ENCODE measurements around the gene AFF3.
"Not testable (repeated sequence)": the region's sequence is repeated elsewhere in the genome, so short reads cannot be mapped to it uniquely, and the experiment has no call there.

AFF3 gene

GRCh38 chr2:100142393-100142792, at the start of gene AFF3:
Gene AFF3, minus strand, starts transcription at chr2:100142590. Its CDS starts 38,136 bp downstream, at chr2:100104454.
- DNase-seq, result peak; percentile 16

DNA sequence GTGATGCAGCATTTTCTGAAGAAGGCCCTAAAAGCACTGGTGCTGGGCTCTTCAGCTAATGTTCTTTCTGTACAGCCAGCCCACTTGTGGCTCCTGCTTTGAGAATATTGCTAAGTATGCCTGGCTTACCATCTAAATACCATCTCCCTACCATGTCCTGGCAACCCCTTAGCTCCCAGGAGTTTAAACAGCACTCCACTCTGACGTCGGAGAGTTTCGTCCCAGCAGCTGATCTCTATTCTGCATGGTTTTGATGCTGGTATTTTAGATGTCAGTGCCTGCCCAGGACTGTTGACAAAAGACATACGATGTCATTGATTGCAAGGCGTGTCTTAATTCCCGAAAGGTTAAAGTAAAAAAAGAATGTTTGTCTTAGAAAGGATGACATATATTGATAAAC, 47.0 kb upstream of the AFF3 start:
- DNase-seq, result no peak

GRCh38 chr2:100188326-100188725, 45.9 kb upstream of the AFF3 start:
- DNase-seq, result no peak

DNA sequence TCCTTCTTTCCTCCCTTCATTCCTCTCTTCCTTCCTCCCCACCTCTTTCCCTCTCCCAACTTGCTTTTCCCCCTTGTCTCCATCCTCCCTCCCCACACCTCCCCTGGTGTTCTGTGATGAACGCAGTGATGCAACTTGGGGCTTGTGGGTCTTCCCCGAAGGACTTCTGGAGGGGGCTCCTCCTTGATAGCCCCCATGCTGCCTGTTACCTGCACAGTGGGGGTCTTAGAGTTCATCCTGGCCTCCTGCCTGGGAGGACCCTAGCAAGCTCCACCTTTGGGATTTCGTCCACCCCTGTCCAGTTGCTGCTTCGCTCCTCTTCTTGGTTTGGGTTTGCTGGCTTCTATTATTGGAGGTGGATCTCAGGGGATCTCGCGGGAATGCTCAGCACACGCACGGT, 43.7 kb upstream of the AFF3 start:
- DNase-seq, result no peak

DNA sequence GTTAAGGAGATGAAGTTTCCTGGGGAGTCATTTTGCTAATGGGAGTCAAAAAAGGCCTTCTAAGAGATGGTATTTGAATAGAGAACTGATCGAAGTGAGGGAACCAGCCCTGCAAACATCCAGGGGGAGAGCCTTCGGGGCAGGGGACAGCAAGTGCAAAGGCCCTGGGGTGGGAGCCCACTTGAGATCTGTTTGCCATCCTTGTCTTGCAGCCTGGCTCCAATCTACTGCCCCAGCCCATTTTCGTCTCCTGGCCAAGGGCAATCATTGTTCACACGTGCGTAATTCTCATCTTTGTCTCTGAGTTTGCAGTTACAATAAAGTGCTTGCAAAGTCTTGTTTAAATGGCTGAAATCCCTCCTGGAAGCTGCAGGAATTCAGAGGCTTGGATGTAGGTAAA, 43.1 kb upstream of the AFF3 start:
- DNase-seq, result no peak

DNA sequence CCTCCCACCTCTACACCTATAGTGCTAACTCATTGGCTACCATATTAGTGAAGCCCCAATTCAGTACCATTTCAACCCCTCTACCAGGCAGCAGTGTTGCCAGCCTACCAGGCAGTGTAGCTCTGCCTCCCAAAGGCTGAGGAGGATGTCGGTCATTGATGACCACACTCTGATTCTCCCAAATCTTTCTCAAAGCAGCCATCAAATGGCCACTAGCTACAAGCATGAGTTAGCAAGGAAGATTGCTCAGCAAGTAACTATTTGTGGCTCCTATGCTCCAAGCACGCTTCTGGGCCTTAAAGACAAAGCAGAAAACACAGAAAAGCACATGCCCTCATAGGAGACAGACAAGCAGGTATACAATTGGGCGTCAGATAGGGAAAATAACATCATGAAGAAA, 42.7 kb upstream of the AFF3 start:
- no peak for DNase-seq

DNA sequence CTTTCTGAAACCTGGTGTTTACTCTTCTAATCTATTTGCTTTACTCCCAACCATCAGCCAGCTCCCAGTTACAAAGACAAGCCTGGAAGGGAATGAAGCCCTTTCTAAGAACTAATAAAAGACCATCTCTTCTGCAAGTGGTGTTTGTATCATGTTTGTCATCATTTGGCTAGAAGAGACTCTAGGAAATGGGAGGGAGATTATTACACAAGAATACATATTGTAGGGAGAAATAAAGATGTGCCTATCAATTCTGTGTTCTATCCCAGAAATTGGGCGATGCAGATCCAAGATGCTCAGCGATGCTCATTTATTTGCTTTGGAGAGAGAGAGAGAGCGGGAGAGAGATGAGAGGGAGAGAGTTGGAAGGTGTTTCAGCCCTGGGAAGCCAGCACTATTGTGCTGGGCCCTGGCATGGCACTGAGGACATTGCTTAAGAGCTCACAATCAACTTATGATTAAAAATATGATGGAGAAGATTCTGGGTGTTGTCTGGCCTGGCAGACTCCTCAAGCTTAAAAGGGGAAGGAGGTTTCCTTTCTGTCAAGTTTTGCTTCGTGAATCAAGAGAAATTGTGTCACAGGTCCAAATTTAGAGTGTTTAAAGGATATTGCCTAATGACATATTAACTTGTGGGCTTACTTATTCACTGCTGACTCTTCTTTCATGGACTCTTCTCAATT, 41.8 kb upstream of the AFF3 start:
- no peak for DNase-seq

GRCh38 chr2:100182494-100183361, 40.3 kb upstream of the AFF3 start:
- no peak for DNase-seq

- DNase-seq, result no peak
Observed at GRCh38 chr2:100180503-100180902, 38.1 kb upstream of the AFF3 start.

GRCh38 chr2:100179806-100180205, 37.4 kb upstream of the AFF3 start:
- DNase-seq, result no peak

DNA sequence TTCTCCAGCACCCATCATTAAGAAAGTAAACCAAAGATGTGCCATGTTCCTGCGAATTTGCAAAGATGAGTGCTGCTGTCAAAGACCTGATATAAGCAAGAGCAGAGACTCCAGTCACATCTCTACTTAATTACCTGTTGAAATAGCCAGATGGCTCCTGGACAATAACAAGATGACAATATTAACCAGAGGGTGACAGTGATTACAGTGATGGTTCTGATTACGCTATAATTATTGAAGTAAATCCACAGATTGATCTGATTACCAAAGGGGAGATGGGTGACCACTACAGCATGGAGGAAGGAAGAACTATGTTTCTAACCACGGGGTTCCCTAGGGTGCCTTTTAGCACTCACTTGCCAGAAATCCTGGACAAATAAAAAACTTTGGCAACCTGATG, 36.5 kb upstream of the AFF3 start:
- DNase-seq, result no peak

GRCh38 chr2:100178085-100178788, 35.8 kb upstream of the AFF3 start:
- no peak for DNase-seq

DNA sequence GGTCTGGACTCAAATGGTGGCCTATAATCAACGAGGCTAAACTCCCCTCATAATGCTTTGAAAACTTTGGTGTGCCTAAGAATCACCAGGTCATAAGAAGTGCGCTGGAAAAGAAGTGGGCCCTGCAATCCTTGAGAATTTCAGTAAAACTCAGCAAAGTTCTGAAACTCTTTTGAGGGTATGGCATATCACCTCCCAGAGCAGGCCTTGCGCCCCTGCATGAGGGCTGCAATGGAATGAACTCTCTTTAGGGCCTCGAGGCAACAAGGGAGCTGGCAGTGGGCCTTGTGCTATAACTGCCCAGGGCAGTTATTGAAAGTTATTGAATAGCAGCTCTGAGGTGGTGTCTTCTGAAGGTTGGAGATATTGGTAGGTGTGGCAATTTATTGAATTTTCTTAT, 34.5 kb upstream of the AFF3 start:
- DNase-seq, result no peak

GRCh38 chr2:100174026-100174431, 31.6 kb upstream of the AFF3 start:
- no peak for DNase-seq

GRCh38 chr2:100166701-100167100, 24.3 kb upstream of the AFF3 start:
- DNase-seq, result no peak

- no peak for DNase-seq
Observed at GRCh38 chr2:100163605-100164004, 21.2 kb upstream of the AFF3 start.

- DNase-seq, result no peak
Observed at GRCh38 chr2:100161945-100162620, 19.7 kb upstream of the AFF3 start.

GRCh38 chr2:100160396-100160795, 18.0 kb upstream of the AFF3 start:
- DNase-seq, result no peak

DNA sequence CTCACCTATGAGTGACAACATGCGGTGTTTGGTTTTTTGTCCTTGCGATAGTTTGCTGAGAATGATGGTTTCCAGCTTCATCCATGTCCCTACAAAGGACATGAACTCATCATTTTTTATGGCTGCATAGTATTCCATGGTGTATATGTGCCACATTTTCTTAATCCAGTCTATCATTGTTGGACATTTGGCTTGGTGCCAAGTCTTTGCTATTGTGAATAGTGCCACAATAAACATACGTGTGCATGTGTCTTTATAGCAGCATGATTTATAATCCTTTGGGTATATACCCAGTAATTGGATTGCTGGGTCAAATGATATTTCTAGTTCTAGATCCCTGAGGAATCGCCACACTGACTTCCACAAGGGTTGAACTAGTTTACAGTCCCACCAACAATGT, 9.4 kb upstream of the AFF3 start:
- not testable (repeated sequence) for DNase-seq

DNA sequence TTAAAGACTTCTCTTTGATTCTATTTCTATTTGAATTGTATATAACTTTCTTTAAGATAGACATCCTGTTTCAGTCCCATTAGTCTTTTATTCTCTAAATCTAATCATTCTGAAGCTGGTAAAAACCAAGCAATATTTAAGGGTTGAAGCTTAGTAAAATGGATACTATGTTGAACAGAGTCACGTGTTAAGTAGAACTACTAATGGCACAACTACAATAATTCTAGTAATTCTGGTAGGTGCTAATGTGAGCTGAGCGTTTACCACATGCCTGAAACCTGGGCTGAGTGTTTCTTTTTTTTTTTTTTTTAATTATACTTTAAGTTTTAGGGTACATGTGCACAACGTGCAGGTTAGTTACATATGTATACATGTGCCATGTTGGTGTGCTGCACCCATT, 8.9 kb upstream of the AFF3 start:
- DNase-seq, result no peak

DNA sequence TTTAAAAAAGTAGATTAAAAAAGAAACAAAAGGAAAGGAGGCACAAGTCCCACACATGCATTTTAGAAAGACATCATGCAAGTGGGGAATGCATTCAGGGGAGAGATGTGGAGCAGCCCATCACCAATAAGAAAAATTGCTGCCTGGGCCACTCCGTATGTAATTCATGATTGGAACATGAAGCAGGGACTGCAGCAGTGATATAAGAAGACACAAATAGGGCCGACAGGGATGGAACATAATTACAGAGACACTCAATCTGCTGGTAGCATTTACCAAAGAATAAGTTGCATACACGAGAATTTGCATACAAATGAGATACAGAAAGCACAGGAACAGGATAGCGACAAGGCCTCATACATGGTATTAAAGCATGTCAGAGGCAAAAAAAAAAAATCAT, 6.5 kb upstream of the AFF3 start:
- no peak for DNase-seq

DNA sequence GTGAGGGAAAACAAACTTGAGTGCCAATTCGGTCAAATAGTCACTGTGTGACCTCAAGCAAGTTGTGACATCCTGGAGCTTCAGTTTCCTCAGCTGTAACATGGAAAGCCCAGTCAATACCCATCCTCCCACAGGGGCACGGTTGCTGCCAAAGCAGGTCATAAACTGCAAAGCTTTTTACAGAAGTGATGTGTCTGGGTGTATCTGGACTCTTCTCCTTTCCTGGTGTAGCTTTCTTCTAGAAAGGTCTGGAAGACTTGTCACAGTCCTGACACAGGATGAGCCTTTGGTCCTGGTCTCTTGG, 4.2 kb upstream of the AFF3 start:
- DNase-seq, result no peak

DNA sequence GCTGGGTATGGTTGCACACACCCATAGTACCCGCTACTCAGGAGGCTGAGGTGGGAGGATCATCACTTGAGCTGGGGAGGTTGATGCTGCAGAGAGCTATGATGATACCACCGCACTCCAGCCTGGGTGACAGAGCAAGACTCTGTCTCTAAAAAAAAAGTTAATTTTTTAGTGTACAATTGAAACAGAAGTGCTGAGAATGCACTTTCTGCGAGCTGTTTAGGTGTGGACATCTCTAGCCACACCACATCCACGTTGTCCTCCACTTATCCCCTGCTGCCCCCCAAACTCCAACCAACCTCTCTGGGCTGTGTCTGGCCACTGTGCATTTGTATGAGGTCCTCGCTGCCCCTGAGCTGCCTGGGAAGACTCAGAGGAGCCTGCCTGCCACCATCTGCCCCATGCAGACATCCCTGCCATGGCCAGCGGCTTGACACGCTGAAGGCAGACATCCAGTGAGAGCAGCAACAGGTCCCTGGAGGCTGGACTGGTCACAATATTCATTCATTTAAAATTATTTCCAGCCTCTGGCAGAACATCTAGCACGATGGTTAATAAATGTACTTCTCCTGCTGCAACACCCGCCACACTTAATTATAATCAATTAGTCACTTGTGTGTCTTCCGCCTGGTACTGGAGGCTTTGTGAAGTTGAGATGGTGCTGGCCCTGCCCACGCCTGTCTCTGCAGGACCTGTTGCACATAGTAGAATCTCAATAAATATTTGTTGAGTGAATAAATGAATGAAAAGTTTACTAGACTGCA, 3.7 kb upstream of the AFF3 start:
- DNase-seq, result no peak
